Measurements from ENCODE around the gene PLK1.
"Not testable (repeated sequence)": the region's sequence is repeated elsewhere in the genome, so short reads cannot be mapped to it uniquely, and the experiment has no call there.

The PLK1 gene

DNA sequence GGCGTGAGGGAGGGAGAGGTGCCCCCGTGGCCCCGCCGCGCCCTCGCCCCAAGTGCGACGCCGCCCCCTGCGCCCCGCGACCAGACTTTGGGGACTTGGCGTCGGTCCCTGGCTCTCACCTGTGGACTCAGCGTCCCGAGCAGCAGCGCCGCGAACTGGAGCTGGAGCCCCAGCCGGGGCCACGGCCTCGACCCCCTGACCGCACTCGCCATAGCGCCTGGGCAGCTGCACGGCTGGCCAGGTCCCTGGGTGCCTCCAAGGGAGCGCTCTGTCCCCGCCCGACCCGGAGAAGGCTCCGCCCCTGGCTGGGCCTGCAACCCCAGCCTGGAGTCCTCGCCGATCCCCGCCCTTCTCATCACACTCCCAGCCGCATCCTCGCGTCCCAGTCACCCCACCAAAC, 34.3 kb downstream of the PLK1 start, which contains the start of gene ERN2:
Gene ERN2 (minus strand): TSS at position 247 of the 400 bp plus-strand sequence. CDS start 35 bp downstream, at position 212.
- DNase-seq: no peak

DNA sequence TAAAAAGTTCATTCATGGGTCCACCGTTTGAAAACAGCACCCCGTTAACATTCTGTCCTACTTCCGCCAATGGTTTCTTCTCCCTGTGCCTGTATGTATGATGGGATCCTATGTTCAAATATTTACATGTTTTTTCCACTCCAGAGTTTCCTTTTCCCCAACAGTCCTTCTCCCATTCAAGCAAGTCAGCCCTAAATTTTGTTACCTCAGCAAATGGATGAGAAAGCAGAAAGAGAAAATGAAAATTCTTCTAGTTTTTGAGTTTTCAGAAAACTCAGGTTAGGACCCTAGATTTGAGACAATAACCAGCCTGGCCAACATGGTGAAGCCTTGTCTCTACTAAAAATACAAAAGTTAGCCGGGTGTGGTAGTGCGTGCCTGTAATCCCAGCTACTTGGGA, 37.8 kb downstream of the PLK1 start:
- DNase-seq: no peak

GRCh38 chr16:23722613-23723240, 44.0 kb downstream of the PLK1 start:
- DNase-seq: not testable (repeated sequence)

- no peak for DNase-seq
These were observed 45.6 kb downstream of the PLK1 start for GRCh38 chr16:23724096-23724784.

DNA sequence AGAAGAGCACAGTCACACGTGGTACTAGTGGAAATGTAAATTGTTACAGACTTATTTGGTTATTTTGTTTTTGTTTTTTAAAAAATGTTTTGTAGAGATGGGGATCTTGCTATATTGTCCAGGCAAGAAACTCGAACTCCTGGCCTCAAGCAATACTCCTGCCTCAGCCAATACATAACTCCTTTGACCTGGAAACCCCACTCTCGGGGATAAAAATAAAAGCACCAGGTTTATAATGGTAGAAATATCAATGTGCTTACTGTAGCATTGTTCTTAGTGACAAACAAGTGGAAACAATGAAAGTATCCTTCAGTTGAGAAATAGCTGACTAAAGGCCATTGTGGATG, 46.1 kb downstream of the PLK1 start:
- DNase-seq: no peak

- no peak for DNase-seq
These were observed 48.0 kb downstream of the PLK1 start for GRCh38 chr16:23726710-23727109.

DNA sequence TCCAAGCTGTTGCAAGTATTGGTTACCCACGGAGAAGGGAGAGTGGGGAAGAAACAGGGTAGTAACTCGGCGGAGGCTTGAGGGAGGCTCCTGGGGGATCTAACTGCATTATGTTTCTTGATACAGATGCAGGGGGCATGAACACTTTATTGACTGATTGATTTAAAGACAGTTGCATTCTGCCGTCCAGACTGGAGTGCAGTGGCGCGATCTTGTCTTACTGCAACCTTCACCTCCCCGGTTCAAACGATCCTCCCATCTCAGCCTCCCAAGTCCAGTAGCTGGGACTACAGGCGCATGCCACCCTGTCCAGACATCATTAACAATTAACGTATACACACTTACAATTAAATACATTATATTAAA, 49.4 kb downstream of the PLK1 start:
- no peak for DNase-seq

DNA sequence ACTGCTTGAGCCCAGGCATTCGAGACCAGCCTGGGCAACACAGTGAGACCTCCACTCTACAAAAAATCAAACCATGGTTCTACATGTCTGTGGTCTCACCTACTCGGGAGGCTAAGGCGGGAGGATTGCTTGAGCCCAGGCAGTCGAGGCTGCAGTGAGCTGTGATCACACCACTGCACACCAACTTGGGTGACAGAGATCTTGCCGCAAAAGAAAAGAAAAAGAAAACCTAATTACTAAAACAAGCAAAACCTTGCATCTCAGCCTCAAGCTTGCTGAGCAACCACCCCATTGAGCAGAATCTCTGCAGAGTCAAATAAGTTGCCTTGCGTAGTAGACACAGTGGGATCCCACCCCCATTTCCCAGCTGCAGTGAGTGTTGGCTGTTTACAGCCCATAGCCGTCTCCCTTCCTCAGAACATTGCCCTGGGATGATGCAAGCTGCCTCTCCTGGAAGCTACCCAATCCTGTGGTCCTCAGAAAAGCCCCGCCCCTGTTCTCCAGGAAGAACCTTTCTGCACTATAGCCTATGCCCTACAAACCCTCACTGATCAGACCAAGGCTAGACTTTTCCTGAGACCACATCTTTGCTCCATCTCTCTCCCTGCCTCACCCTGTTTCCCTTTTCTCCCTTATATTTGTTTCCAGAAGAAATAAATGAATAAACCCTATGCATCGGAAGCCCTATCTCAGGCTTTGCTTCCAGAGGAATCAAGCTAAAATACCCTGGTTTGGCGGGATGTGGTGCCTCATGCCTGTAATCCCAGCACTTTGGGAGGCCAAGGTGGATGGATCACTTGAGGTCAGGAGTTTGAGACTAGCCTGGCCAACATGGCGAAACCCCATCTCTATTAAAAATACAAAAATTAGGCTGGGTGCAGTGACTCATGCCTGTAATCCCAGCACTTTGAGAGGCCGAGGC, 51.1 kb downstream of the PLK1 start:
- peak; percentile 5 for DNase-seq

- DNase-seq: no peak
These were observed 55.6 kb downstream of the PLK1 start for GRCh38 chr16:23734176-23734893.

DNA sequence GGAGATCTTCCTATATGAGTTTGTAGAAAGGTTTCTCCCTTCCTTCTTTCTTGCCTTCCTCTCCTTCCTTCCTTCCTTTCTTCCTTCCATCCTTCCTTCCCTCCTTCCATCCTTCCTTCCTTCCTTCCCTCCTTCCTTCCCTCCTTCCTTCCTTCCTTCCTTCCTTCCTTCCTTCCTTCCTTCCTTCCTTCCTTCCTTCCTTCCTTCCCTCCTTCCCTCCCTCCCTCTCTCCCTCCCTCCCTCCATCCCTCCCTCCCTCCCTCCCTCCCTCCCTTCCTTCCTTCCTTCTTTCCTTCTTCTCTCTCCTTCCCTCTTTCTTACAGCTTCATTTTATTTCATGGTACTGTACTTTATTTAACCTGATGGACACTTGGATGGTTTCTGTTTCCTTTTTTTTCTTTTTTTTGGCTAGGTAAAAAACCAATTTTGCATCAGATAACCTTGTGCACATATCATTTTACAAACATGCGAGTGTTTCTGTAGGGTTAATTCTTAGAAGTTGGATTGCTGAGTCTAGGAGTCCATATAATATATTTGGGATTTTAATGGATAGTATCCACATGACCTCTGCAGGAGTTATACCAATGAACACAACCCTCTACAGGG, 58.8 kb downstream of the PLK1 start:
- DNase-seq: not testable (repeated sequence)

- DNase-seq: no peak
These were observed 60.8 kb downstream of the PLK1 start for GRCh38 chr16:23739516-23739915.
